Myometrial cell (primary cell): ENCODE measurements around the gene RAPGEFL1. TPM values are rescaled to one million over a fixed set of nuclear protein-coding genes. Genes with fewer than 3 reads are reported as not detected.

Experiments
- total RNA-seq: library from RNA; depleted of rRNA; stranded (reverse); fragments of >200 nt; gene quantifications from 2 replicates; pipeline ENCODE4 v1.2.3, GENCODE V29; 2015

RAPGEFL1 gene, protein sequence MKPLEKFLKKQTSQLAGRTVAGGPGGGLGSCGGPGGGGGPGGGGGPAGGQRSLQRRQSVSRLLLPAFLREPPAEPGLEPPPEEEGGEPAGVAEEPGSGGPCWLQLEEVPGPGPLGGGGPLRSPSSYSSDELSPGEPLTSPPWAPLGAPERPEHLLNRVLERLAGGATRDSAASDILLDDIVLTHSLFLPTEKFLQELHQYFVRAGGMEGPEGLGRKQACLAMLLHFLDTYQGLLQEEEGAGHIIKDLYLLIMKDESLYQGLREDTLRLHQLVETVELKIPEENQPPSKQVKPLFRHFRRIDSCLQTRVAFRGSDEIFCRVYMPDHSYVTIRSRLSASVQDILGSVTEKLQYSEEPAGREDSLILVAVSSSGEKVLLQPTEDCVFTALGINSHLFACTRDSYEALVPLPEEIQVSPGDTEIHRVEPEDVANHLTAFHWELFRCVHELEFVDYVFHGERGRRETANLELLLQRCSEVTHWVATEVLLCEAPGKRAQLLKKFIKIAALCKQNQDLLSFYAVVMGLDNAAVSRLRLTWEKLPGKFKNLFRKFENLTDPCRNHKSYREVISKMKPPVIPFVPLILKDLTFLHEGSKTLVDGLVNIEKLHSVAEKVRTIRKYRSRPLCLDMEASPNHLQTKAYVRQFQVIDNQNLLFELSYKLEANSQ
- total RNA-seq: 10.3 and 13.5 TPM in 2 replicates

GRCh38 chr17:40177275-40177874 lies at the start of gene RAPGEFL1:
RAPGEFL1 (plus strand) TSS chr17:40177470; CDS start chr17:40177862, 392 bp downstream.

GRCh38 chr17:40218740-40219593 lies 41.7 kb downstream of the RAPGEFL1 start, which contains the start of gene WIPF2:
WIPF2 (plus strand) TSS chr17:40219304; CDS start chr17:40256460, 37,156 bp downstream.

Other genes starting within 250 kb of the RAPGEFL1 start
- 40.4 and 45.8 TPM in 2 replicates for gene ORMDL3, start 249.9 kb upstream of the RAPGEFL1 start, total RNA-seq
- gene LRRC3C, start 249.7 kb upstream of the RAPGEFL1 start, total RNA-seq: not detected in 2 replicates
- not detected in 2 replicates for gene GSDMA, start 214.5 kb upstream of the RAPGEFL1 start, total RNA-seq
- 191 and 226 TPM in 2 replicates for gene PSMD3, start 196.7 kb upstream of the RAPGEFL1 start, total RNA-seq
- 0.18 and 1.7 TPM in 2 replicates for gene CSF3, start 162.0 kb upstream of the RAPGEFL1 start, total RNA-seq
- 97.7 and 99.8 TPM in 2 replicates for gene MED24, start 123.1 kb upstream of the RAPGEFL1 start, total RNA-seq
- gene THRA, start 114.5 kb upstream of the RAPGEFL1 start, total RNA-seq: 23.6 and 33.7 TPM in 2 replicates
- 4.9 and 5.8 TPM in 2 replicates for gene NR1D1, start 76.9 kb upstream of the RAPGEFL1 start, total RNA-seq
- gene MSL1, start 55.5 kb upstream of the RAPGEFL1 start, total RNA-seq: 35.5 and 50.3 TPM in 2 replicates
- gene CASC3, start 36.9 kb upstream of the RAPGEFL1 start, total RNA-seq: 26.2 and 26.4 TPM in 2 replicates
- 4.9 and 9.6 TPM in 2 replicates for gene WIPF2, start 41.8 kb downstream of the RAPGEFL1 start, total RNA-seq
- gene CDC6, start 110.4 kb downstream of the RAPGEFL1 start, total RNA-seq: 13.8 and 16.1 TPM in 2 replicates
- 17.7 and 39.2 TPM in 2 replicates for gene RARA, start 131.7 kb downstream of the RAPGEFL1 start, total RNA-seq
- 0.53 and 2.6 TPM in 2 replicates for gene GJD3, start 187.3 kb downstream of the RAPGEFL1 start, total RNA-seq
- 82.5 and 96.1 TPM in 2 replicates for gene TOP2A, start 240.4 kb downstream of the RAPGEFL1 start, total RNA-seq